Stimulated activated CD8-positive, alpha-beta memory T cell treated with anti-CD3 and anti-CD28 coated beads, Interleukin-12 subunit alpha, Interleukin-12 subunit beta, amount 100 ng/mL, for 1 hour (primary cell): Measurements from ENCODE around the gene ARHGAP18.

Experiments used
- DNase-seq: peaks from one replicate; pipeline ENCODE4 v3.0.0-alpha.2; 2020; ENCODE audit warnings: low read depth

ARHGAP18 gene

DNA sequence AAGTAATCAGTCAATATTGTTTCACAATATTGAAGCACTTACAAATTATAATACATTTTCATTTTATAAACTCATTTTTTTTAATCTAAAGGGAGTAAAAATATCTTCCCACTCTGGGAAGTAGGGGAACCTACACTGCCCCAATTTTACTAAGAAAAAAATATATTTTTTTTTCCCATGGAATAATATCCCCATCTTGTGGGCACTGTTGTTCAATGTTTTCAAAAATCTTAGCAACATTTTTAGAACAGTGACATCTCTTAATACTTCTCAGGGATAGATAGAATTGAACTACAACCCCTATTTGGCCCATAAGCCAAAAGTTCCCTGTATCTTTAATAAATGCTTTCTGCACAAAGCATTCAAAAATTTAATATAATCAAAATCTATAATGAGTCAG, 42.9 kb downstream of the ARHGAP18 start:
- DNase-seq = no peak

DNA sequence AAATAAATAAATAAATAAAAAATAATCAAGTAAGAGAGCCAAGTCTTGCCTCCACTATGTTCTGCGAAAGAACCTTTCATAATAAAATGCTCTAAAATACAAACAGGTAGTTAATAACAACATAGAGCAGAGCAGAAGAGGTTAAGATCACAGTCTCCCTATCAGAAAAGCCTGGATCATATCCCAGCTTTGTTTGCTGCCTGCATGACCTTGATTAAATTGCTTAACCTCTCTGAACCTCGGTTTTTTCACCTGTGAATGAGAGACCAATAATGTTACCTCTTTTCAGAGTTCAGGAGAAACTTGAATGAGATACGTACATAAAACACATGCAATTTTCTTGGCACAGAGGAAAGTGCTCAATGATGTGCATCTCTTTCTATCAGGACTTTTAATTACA, 44.4 kb downstream of the ARHGAP18 start:
- no peak for DNase-seq

DNA sequence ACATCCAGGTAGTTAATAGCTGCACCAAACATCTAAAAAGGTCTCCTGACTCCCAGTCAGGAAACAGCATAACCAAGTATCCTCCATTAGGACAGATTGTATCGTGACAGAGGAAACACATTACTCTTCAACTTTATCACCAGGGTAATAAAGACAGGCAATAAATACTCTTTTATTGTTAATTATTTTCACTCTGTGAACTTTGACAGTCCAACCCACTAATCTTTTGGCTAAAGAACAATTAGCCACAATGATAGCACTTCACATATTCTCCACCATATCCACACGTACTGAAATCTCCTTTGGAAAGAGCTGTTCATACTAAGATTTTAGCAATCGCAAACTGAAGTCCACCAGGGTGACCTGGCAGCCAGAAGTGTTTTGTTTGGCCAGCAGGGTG, 46.4 kb downstream of the ARHGAP18 start:
- DNase-seq = no peak

DNA sequence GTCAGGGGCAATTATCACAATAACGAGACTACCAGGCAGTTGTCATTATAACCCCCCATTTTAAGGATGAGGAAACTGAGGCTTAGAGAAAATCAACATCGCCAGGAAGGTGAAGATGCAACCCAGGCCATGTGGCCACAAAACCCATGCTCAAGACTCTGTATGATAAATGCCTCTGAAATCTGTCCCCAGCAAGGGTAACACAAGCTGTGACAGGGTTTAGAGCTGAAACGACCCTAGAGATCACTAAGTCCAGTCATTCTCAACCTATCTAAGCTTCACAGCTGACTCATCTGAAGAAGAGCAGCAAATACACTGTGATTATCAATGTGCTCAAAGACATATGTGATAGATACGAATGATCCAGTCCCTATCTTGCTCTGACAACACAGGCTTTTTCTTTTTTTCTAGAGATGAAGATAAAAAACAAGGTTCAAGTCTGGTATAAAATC, 47.0 kb downstream of the ARHGAP18 start:
- DNase-seq = no peak

DNA sequence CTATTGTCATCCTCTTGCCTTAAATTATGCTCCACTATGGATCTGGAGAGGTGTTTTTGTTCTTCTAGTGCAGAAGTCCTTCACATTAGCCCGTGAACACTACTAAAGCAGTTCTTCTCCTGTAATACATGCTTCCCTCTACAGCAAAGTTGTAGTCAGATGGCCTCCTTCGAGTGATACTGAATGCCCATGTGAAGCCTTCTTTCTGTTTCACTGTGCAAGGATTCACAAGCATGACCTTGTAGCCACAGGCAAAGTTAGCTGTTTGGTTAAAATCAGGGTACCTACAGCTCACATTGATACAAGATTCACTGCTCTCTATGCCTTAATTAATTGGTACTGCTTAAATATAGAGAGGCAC, 47.6 kb downstream of the ARHGAP18 start:
- DNase-seq = no peak

DNA sequence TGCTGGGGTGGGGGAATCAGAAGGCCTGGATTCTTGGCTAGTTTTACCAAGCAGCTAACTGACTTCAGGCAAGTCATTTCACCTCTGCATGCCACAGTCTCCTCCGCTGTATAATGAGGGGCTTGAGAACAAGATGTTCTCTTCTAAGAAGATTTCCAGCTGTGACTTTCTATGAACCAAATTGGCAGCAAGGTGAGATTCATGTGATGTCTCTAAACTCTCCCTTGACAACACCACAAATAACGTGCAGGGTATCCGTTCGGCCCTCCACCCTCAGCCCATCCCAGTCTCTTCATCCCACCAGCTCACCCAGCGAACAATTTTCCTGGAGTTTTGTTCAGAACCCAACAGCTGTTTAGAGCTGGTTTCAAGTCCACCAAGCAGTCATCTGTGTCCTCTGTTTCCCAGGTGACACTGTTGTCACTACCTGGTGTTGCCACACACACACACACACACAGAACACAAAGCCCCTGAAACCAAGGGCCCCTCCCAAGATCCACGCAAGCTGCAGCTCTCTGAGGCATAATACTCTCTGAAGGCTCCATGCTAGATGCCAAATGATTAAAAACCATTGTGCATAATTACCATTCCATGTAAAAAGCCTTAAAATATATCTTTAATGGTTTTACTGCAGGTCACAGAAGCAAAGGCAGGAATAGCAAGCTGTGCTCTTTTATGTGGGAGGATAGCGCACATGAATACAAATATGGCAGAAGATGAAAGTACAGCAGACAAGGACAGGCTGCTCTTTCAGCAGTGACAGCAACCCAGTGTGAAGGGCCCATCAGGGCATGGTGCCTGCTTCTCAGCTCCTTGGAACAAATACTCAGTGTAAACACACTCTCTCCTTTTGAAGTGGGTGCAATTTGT, 48.2 kb downstream of the ARHGAP18 start:
- DNase-seq = no peak

DNA sequence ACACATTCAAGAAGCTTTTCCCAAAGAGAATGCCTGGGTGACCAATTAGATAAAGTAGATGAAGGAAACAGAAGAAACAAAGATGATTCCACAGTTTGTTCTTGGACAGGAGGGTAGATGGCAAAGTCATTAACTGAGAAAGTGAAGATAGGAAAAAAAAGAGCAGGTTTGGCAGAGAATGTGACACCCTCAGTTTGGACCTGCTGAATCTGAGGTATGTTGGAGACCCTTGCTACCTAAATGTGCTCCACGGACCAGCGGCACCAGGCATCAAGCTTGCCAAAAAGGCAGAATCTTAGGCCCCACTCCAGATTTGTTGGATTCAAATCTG, 49.7 kb downstream of the ARHGAP18 start:
- DNase-seq = no peak

DNA sequence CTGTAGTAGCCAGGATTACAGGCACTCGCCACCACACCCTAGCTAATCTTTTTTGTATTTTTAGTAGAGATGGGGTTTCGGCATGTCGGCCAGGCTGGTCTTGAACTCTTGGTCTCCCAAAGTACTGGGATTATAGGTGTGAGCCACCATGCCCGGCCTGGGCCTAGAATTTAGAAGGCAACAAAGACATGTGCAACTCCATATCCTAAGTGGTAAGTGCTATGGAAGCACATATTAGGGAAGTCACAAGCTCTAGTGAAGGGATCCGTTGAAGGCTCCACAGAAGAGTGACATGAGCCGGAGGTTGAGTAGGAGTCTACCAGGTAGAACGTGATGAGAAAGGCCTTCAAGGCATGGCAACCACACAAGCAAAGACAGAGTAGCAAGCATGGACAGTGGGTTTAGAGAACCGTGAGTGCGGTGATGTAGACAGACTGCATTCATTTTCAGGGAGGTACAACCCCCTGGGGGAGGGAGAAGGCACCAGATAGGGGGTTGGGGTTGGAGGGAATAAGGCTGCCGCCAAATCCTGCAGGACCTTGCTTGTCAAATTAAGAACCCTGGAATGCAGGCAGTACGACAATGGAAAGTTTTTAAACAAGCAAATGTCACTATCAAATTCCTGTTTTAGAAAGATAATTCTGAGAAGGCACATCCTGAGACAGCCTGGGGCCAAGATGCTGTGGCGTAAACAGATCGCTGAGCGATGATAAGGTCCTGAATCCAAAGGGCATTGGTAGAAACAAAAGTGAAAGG, 50.2 kb downstream of the ARHGAP18 start:
- DNase-seq = no peak

DNA sequence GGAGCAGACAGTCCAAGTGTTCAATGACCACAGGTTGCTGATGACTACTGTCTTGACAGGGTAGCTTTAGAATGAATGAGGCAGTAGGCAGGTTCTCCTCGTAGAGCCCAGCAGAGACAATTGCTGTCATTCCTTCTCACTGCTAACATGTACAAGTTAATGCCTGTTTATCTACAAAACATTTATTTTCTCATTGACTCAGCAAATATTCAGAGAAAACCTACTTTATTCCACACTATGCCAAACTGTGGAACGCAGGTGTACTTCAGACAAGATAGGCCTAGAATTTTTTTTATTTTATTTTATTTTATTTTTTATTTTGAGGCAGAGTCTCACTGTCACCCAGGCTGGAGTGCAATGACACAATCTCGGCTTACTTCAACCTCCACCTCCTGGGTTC, 50.8 kb downstream of the ARHGAP18 start:
- no peak for DNase-seq

DNA sequence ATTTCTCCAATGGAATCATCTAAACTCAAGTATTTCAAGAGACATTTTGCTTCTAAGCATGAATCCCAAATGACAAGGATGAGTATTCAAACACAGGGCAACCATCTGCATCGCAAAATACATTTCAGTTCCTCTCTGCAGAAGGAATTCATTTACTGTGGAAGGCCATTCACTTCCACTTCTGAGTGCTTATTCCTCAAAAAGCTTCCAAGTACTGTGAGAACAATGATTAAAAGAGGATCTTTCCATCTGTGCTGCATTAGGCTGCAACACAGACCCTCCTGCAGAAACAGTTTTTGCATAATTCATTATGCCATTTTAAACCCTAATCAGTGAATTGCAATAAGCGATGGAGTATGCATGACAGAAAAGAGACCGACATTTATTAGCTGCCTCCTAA, 52.5 kb downstream of the ARHGAP18 start:
- DNase-seq = no peak

DNA sequence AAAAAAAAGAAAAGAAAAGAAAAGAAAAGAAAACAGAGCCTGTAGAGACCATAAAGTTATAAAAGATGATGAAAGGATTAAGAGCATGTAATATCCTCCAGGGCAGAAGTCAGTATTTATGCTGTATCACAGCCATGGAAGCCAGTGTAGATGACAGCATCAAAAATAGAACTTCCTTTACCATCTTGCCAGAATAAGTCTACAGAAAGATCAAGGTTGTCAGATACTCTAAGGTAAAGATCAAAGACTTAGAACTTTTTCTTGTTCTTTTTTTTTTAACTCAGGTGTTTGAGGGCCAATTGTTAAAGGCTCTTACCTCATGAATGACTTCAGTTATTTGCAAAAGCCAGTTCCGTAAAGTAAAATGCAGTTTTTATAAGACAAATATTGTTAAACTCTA, 54.6 kb downstream of the ARHGAP18 start:
- DNase-seq = no peak

DNA sequence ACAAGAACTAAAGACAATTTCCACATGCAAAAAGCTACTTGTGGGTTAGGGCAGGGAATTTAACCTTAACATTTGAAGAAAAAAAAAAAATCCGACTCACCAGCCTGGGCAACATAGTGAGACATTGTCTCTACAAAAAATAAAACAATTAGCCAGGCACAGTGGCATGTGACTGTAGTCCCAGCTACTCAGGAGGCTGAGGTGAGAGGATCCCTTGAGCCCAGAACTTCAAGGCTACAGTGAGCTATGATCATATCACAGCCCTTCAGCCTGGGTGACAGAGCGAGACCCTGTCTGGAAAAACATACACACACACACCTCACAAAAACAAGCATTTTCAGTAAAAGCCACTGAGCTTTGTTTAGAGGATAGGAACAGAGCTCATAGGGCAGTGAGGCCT, 56.2 kb downstream of the ARHGAP18 start:
- DNase-seq = no peak

DNA sequence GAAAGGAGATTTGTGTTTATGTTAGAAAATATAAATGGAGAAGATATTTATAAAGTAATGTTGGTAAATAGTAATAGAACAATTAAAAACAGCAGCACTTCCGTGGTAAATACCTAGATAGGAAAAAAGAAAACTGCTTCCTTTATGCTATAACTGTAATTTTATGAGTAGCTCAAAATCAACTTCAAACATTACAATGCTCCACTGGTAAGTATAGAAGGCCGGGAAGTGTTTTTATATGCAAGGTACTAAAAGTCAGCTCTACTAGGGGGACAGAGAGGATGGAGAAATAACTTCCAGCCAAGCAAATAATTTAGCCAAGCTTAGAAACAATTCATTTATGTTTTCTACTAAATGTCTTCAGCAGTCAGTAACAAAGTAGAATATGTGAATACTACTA, 56.7 kb downstream of the ARHGAP18 start:
- no peak for DNase-seq

DNA sequence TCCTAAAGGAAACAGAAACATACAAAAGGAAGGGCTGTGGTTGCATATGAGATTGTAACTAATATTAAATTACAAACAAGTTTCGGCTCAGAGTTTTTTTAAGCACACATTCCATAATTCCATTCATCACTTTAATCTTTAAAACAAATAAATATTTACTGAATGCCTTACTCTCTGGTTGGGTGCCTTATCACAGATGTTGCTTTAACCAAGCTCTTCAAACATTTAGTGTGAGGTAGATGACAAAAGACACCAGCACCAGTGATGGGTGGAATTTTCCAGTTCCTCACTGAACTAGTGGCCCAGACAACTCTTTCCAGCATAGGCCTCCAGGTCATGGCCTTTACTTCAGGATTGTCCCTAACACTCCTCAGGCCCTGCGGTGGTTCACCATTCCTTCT, 58.7 kb downstream of the ARHGAP18 start:
- DNase-seq = no peak

DNA sequence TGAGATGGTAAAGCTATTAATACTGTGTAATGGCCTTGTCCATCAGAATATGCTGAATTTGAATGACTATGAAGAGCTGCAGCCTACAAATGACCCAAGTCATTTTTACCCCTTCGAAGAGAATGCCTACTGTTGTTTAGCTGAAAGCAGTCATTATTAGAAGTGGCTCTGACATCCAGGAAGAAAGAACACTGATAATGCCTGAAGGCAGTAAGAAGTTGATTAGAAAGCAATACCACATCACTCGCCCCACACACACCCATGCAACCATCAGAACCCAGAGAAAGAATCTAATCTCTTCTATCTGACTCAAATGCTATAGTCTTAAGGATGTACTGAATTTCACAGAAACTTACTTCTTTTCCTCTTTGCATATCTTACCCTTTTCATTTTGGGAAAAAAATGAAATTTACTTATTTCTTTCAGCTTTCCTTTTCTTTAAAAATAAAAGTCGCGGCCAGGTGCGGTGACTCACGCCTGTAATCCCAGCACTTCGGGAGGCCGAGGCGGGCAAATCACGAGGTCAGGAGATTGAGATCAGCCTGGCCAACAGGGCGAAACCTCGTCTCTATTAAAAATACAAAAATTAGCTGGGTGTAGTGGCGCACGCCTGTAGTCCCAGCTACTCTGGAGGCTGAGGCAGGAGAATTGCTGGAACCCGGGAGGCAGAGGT, 61.0 kb downstream of the ARHGAP18 start:
- no peak for DNase-seq

DNA sequence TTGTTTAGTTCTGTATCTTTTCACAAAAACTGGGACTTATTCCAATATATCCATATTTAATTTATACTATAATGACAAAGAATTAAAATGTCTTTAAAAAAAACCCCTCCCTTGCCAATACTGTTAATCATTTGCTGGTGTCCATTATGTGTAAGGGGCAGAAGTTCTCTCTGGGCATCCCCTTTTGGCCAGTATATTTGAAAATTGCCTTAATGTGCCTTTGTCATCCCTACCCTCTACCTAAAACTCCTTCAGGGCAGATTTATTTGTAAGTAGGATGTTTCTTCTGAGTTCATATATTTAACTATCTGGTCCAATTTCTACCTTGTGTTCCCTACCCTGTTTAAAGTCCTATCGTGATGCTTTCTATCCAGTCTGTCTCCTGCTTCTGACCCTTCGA, 62.9 kb downstream of the ARHGAP18 start:
- DNase-seq = no peak

DNA sequence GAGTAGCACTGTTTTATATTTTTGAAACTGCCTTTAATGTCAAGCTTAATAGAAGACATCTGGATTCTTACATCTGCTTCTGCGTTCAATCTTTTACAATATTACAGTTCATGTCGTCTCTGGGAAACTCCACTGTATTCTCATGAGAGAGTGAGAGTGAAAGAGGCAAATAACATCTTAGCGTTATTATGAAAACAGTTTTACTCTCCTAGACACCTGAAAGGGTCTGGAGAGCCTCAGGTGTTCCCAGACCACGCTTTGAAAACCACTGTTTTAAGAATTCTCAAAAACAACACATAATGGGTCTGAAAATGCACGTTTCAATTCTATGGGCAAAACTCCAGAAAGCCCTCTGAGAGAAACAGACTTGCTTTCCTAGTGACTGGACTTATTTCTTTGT, 63.3 kb downstream of the ARHGAP18 start:
- DNase-seq = no peak

DNA sequence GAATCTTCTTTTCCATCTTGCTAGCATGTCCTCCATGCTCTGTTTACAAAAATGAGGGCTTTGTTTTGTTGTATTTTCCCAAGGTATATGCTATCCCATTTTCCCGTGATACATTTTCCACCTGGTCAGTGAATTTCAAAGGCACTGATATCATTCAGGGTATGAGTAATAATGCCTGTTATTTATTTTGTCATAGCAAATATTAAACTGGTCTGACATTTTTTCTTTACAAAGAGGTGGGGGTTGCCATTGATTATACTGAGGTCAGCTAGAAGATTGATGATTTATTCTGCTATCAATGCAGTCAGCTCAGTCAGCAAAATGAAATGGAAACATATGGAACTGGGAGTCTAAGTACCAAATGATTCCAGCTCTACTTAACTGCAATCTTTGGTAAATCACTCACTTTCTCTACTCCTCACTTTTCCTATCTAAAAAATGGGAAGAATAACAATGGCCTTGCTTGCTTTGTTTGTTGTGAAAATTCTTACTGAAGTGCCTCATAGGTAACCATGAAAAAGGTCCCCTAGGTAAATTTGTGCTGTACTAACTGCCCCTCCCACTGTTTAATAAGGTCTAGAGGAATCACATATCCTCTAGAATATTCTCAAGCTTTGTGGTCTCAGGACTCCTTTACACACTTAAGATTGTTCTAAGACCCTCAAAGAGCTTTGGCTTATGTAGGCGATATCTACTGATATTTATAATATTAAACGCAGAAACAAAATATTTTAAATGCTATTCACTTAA, 64.0 kb downstream of the ARHGAP18 start:
- no peak for DNase-seq

DNA sequence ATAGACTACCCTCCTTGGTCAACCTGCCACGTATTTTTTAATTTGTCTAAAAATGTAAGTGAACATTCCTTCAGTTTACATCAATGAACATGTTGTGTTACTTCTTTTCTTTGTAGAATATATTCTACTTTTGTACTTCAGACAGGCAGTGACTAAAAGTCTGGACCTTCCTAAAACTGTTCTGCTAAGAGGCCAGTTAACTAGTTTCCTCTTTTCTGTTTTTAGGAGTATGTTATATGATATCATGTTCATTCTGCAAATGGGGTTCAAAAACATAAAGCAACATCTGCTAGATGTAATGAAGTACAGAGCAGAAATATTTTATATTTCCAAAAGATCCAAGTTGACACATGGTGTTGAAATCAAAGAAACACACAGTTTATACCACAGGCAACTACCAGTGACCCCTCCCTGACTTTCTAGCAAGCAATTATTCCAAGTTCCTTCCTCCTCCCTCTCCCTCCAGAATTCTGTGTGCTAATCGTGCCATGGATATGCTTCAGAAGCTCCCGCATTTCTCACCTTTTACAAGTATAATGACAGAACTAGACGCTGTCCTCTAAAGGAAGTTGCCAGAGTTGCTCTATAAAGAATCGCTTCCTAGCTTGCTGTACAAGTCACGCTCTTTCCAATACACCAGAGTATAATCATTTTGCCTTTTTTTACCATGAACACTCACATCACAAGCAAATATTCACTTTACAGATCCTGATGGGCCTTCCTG, 64.7 kb downstream of the ARHGAP18 start:
- DNase-seq = no peak

DNA sequence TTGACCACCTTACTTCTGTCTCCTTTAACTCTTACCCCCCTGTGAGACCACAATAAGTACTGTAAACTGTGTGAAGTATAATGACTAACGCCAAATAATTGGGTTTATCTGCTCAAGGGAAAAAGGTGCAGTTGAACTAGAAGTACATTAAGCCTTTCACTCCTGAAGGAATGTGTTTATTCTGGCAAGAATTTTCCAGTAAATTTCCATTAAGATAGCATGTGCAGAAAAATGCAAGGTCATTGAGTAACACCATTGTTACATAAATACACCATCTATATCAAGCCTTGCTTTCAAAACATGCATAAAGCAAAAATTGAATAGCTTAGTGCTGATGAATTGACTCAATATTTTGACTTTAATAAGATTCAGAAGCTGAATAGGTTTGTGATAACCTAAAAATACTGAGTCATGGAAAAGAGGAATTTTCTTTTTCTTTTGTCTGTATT, 65.4 kb downstream of the ARHGAP18 start:
- DNase-seq = no peak

DNA sequence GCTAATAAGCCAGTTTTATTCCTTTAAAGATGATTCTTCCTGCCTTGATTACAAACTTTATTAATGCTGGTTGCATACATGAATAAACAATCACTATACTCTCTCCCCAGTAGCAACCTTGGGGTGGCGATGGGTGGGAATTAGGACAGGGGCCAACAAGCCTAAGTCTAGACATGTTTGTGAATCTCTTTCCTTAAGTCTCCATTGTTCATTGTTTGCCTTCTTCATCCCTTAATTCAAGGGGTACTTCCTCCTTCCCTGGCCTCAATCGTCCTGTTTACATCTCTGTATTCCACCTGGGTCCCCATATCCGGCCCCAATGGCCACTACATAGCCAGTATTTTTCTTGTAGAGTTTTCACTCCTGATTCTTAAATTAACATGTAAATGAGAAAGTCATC, 66.0 kb downstream of the ARHGAP18 start:
- no peak for DNase-seq

DNA sequence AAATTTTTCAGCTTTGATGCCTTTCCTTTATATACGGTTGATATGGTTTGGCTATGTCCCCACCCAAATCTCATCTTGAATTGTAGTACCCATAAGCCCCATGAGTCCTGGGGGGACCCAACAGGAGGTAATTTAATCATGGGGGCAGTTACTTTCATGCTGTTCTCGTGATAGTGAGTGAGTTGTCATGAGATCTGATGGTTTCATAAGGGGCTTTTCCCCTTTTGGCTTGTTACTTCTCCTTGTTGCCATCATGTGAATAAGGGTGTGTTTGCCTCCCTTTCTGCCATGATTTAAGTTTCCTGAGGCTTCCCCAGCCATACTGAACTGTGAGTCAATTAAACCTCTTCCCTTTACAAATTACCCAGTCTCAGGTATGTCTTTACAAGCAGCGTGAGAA, 66.8 kb downstream of the ARHGAP18 start:
- no peak for DNase-seq
